Pulmonary artery endothelial cell (primary cell): ENCODE data around the gene RAD51B. TPM values are rescaled to one million over a fixed set of nuclear protein-coding genes. Genes with fewer than 3 reads are reported as not detected.
A peak's percentile ranks its signal among the peaks of the same experiment; 100 is the strongest.
"Not testable (repeated sequence)": the region's sequence is repeated elsewhere in the genome, so short reads cannot be mapped to it uniquely, and the experiment has no call there.

Experiments used
- DNase-seq: peaks from one replicate; pipeline ENCODE4 v3.0.0-alpha.2; 2011; ENCODE audit warnings: low read depth, low spot score
- total RNA-seq: library from RNA; depleted of rRNA; stranded (reverse); fragments of >200 nt; gene quantifications from 2 replicates; pipeline ENCODE4 v1.2.3, GENCODE V29; 2014

RAD51B gene
- total RNA-seq, 1 donor from 2014 or later: 9.8 TPM

GRCh38 chr14:68692916-68693771, 873.6 kb downstream of the RAD51B start:
- DNase-seq: no peak

- no peak for DNase-seq
Observed at GRCh38 chr14:68693926-68694325, 874.3 kb downstream of the RAD51B start.

DNA sequence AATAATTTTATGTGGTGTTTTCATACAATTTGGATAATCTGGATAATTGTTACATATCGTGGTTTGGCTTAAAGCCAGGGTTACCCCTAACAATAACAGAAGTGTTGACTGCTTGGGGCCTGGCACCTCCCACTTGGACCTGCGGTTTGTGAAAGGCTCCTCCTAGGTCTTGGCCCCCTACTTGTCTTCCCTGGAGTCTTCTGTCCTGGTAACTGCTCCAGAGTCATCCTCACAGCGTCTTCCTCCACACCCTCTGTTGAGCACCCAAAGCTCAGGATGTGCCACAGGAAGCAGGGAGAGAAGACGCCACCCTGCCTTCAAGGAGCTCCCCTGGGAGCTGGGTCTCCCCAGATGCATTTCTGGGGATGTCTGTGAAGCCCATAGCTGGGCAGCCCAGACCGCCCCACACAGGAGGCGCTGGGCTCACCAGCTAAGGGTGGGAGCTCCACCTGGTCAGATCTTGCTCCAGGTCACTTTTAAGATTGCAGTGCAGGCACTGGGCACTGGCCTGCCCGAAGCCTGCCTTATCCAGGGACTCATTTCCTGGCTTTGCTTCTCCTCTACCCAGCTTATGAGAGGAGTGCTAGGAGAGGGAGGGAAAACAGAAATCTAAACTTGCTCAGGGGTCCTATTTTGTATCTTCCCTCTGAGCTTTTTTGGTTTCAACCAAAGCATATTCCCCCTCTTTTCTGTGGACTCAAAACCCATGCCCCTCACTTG, 875.1 kb downstream of the RAD51B start:
- DNase-seq: no peak

- DNase-seq: peak; percentile 91
Observed at GRCh38 chr14:68695326-68695768, 875.8 kb downstream of the RAD51B start.

- DNase-seq: no peak
Observed at GRCh38 chr14:68695856-68696255, 876.3 kb downstream of the RAD51B start.

DNA sequence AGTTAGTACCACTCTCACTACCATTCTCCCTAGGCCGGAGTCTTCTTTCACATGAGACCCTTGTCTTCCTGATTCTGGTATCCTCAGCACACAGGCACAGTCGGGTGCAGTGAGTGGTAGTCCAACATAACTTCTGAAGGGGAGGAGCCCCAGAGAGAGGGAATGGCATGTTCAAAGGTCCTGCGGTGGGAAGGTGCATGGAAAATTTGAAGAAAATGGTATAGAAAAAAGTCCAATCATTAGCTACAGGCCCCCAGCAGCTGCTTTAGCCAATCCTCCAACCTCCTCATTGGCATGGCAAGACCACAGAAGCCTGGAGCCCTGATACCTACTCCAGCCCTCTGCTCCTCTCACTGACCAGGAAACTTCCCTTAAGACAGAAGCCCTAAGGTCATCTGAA, 876.7 kb downstream of the RAD51B start:
- no peak for DNase-seq

- DNase-seq: no peak
Observed at GRCh38 chr14:68696721-68697495, 877.3 kb downstream of the RAD51B start.

GRCh38 chr14:68698773-68699172, 879.2 kb downstream of the RAD51B start:
- not testable (repeated sequence) for DNase-seq

DNA sequence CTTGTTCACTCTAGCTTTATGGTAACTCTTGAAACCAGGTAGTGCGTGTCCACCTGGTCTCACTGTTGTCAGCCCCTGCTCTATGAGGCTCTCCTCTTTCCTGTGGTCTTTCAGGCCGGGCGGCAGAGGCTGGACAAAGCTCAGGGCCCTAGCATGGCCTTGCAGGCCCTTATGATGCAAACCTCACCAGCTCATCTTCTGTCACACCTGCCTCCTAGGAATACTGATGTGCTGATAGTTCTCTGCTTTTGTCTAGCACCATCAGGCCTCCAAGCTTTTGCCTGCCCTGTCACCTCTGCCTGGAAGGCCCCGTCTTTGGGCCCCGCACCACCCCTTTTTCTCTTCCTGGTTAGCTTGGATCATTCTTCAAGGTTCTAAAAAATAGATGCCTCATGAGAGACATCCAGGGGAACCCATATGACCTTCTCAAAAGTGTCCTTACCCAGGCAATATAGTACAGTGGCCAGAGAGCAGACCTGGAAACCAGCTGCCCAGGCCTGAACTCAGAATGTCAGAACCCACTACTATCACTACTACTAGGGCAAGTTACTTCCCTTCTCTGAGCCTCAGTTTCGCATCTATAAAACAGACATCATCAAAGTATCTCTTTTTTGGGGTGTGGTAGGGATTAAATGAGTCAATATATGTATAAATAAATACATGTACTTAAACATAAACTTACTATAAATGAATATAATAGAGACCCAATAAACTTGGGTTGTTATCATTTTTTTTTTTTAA, 881.6 kb downstream of the RAD51B start:
- DNase-seq: no peak

- no peak for DNase-seq
Observed at GRCh38 chr14:68702135-68702534, 882.6 kb downstream of the RAD51B start.

DNA sequence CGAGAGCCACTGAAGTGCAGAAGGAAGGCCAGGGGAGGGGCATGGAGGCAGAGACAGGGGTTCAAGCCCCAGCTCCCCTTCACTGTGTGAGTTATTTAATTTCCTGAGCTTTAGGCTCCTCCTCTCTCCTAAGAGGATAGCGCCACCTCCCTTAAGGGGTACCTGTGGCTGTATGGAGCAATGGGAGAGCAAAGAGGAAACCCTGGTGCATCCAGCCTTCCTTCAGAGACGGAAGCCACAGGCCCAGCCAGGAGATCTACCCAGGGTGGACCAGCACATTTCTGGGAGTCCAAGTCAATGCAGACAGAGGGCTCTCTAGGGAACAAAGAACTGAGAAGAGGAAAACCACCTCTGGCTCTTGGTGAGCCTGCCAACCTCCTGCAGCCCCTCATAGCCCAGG, 883.0 kb downstream of the RAD51B start:
- no peak for DNase-seq

- DNase-seq: no peak
Observed at GRCh38 chr14:68703093-68703492, 883.5 kb downstream of the RAD51B start.

- no peak for DNase-seq
Observed at GRCh38 chr14:68704736-68705720, 885.4 kb downstream of the RAD51B start.

DNA sequence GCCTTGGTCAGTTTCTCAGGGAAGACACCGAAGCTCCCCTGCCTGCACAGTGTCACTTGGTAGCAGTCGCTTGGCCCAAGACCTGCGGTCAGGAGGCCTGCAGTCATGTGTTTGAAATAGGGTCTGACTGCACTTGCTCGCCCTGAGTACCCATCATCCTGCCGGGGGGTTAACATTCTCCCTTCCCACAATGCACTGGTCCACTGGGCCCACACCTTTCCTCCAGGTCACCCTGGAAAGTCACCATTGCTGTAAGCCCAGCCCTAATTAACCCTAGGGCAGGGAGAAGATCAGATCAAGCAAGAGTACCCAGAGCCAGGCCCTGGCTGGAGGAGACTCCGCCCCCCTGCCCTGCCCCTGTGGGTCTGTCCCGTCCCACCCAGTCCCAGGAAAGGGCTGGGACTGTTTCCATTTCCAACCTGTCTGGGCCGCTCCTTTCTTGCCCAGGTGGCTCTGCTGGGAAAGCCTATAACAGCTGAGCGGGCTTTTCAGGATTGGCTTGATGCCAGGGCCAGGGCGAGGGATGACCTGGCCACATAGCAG, 886.2 kb downstream of the RAD51B start:
- DNase-seq: no peak

DNA sequence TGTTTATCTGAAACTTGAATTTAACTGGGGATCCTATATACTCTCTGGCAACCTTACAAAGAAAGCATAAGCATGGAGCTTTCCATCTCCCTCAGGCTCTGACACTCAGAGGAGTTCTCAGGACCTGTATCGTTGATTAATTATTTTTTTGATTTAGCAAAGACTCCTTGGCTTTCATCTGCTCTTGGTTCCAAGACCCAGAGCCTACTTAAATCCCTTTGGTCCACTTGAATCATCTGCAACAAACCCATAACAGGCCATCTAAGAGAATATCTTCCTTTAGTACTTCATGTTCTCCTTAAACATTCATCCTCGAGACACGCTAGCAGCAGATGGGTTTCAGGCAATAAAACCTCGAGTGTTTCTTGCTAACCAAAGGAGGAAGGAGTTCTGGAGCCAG, 887.9 kb downstream of the RAD51B start:
- no peak for DNase-seq

- DNase-seq: no peak
Observed at GRCh38 chr14:68708343-68708742, 888.8 kb downstream of the RAD51B start.

GRCh38 chr14:68709007-68709406, 889.4 kb downstream of the RAD51B start:
- no peak for DNase-seq

DNA sequence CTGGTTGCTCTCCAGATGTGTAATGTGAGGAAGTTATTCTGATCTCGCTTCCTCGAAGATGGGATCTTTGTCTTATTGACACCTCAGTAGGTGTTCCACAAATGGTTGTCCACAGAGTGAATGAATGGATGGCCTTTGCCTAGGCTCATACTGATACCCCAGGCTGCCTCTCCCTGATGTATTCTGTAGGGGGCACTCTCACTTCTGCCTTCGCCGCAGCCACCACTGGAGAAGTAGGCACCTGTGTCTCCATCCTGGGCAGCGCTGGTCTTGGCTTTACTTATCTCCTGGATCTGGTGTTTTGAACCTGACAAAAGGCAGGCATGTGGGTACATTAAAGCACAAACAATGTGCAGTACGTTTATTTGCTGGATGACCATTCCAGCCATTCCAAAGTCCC, 891.2 kb downstream of the RAD51B start:
- no peak for DNase-seq

- no peak for DNase-seq
Observed at GRCh38 chr14:68711561-68712309, 892.2 kb downstream of the RAD51B start.
